Spinal cord (tissue), 10 donors: Measurements from ENCODE around the gene MEIS3. TPM values are rescaled to one million over a fixed set of nuclear protein-coding genes. Genes with fewer than 3 reads are reported as not detected.
"Not testable (repeated sequence)": the region's sequence is repeated elsewhere in the genome, so short reads cannot be mapped to it uniquely, and the experiment has no call there.

Experiments used
- DNase-seq, 6 donors: peaks; one replicate each; pipeline versions ENCODE4 v3.0.0 to v3.0.0-alpha.2; 2013 to 2015; ENCODE audit warnings: low spot score in 6 of 6, low read depth in 4 of 6
- H3K27ac ChIP-seq: one replicate; pipeline ENCODE4 v1.5.1; 2013; ENCODE audit warnings: low read depth, low read length, control low read depth
- H3K27me3 ChIP-seq: one replicate; pipeline ENCODE4 v1.6.1; 2013; ENCODE audit warnings: low read length; ENCODE audit not compliant: control insufficient read depth, insufficient read depth
- H3K36me3 ChIP-seq: one replicate; pipeline ENCODE4 v1.6.1; 2013; ENCODE audit warnings: low read length; ENCODE audit not compliant: control insufficient read depth, insufficient read depth
- H3K4me1 ChIP-seq: one replicate; pipeline ENCODE4 v1.6.1; 2013; ENCODE audit warnings: low read length; ENCODE audit not compliant: control insufficient read depth, insufficient read depth
- H3K4me3 ChIP-seq: one replicate; pipeline ENCODE4 v1.5.1; 2013; ENCODE audit warnings: low read depth, low read length, control low read depth
- H3K9me3 ChIP-seq: one replicate; pipeline ENCODE4 v1.6.1; 2013; ENCODE audit warnings: low read length; ENCODE audit not compliant: control insufficient read depth, insufficient read depth
- WGBS: methylation state at CpG from one replicate; pipeline ENCODE4 v1.1.5; 2013; ENCODE audit warnings: missing lambda C conversion rate; ENCODE audit not compliant: insufficient coverage; 5-methylcytosine and 5-hydroxymethylcytosine counted together
- polyA plus RNA-seq, 2 donors: library from polyadenylated mRNA; unstranded; fragments of 120-200 nt; gene quantifications; one replicate each; pipeline ENCODE4 v1.2.1, GENCODE V29; 2013; ENCODE audit not compliant: insufficient read length in 2 of 2
- total RNA-seq, 2 donors: library from RNA; depleted of rRNA in 1 of 2; stranded (reverse); fragments of 120-200 nt in 1 of 2; fragments of >200 nt in 1 of 2; gene quantifications; one replicate each; pipeline versions ENCODE4 v1.2.3 to v1.2.4, GENCODE V29; 2013 to 2014
- donor health status: healthy.

The MEIS3 gene
- total and polyA plus RNA-seq, 4 donors: 35.4 to 117 (median 81.5) TPM

- Histone ChIP-seq H3K27me3 (no peaks in the 10 kb centered on the region), H3K9me3 (no peaks in the 10 kb centered on the region), H3K27ac (no peak overlapping the region), H3K4me3 (no peak overlapping the region), H3K36me3 (peaks cover 98% of the 10 kb centered on the region), H3K4me1 (peaks cover 6% of the 10 kb centered on the region)
- DNase-seq: no peak
- 92% methylated on average over 32 of the region's 33 CpGs for WGBS
Measured at GRCh38 chr19:47373246-47374240, 45.8 kb downstream of the MEIS3 start.

DNA sequence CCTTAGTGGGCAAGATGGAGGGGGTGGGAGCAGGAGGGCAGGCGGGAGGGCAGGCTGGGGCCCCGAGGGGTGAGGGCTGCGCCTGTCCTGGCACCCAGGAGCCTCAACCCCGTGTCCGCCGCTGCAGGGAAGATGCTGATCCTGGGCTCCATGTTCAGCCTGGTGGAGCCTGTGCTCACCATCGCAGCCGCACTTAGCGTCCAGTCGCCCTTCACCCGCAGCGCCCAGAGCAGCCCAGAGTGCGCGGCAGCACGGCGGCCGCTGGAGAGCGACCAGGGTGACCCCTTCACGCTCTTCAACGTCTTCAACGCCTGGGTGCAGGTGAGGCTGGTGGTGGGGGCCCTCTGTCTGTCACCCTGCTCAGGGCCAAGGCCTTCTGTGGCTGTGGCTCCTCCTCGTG, 46.7 kb downstream of the MEIS3 start:
- Histone ChIP-seq H3K36me3 (peaks cover 89% of the 10 kb centered on the region), H3K4me1 (peaks cover 6% of the 10 kb centered on the region), H3K27me3 (no peaks in the 10 kb centered on the region), H3K4me3 (no peak overlapping the region), H3K9me3 (no peaks in the 10 kb centered on the region), H3K27ac (no peak overlapping the region)
- 99% methylated on average over 20 of the region's 22 CpGs for WGBS
- DNase-seq: no peak

DNA sequence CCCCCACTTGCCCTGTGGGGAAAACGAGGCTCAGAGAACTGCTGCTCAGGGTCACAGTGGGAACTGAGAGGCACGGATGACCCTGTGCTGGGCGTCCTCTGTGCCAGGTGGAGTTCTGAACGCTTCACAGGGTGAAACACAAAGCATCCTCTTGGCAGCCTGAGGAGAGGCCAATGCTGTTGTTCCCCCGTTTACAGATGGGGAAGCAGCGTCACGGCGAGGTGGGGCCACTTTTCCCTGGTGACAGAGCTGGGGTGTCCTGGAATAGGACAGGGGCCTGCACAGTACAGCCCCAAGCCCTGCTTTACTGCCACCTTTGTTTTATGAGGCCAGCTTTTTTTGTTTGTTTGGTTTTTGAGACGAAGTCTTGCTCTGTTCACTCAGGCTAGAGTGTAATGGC, 48.1 kb downstream of the MEIS3 start:
- no peaks in the 10 kb centered on the region for H3K4me1 ChIP-seq
- DNase-seq: no peak
- H3K27me3 ChIP-seq: no peaks in the 10 kb centered on the region
- peaks cover 84% of the 10 kb centered on the region for H3K36me3 ChIP-seq
- no peak overlapping the region for H3K4me3 ChIP-seq
- no peaks in the 10 kb centered on the region for H3K9me3 ChIP-seq
- no peak overlapping the region for H3K27ac ChIP-seq
- WGBS: 90% methylated on average over 9 of the region's 9 CpGs

DNA sequence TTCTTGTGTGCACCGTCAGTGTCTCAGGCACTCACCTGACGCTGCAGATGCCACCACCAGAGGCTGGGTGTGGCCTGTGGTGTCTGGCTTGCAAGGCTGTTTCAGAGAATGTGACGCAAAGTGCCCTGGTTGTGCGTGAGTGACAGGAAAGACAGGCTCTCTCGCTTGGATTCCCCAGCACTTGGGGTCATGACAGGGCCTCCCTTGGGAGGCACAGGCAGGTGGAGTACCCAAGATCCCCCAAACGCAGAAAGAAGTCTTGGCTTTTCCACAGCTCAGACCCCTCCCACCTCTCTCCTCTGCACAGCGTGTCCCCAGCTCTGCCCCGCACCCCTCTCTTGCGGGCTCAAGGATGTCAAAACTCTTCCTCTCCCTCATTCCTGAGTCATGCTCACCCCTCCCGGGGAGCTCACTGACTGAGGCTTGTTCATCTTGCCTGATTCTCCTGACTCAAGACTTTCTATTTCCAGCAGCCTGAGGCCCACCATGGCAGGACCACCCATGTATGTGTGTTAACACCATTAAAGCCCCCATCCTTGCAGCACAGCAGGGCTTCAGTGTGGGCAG, 49.2 kb downstream of the MEIS3 start:
- H3K9me3 ChIP-seq: no peaks in the 10 kb centered on the region
- no peak overlapping the region for H3K27ac ChIP-seq
- no peak overlapping the region for H3K4me3 ChIP-seq
- peak in 1 of 6 donors; percentile 16 for DNase-seq
- no peaks in the 10 kb centered on the region for H3K4me1 ChIP-seq
- no peaks in the 10 kb centered on the region for H3K27me3 ChIP-seq
- 80% methylated on average over 10 of the region's 10 CpGs for WGBS
- peaks cover 72% of the 10 kb centered on the region for H3K36me3 ChIP-seq

GRCh38 chr19:47365455-47365854, 53.9 kb downstream of the MEIS3 start:
- DNase-seq, H3K4me1 ChIP-seq: not testable (repeated sequence)

DNA sequence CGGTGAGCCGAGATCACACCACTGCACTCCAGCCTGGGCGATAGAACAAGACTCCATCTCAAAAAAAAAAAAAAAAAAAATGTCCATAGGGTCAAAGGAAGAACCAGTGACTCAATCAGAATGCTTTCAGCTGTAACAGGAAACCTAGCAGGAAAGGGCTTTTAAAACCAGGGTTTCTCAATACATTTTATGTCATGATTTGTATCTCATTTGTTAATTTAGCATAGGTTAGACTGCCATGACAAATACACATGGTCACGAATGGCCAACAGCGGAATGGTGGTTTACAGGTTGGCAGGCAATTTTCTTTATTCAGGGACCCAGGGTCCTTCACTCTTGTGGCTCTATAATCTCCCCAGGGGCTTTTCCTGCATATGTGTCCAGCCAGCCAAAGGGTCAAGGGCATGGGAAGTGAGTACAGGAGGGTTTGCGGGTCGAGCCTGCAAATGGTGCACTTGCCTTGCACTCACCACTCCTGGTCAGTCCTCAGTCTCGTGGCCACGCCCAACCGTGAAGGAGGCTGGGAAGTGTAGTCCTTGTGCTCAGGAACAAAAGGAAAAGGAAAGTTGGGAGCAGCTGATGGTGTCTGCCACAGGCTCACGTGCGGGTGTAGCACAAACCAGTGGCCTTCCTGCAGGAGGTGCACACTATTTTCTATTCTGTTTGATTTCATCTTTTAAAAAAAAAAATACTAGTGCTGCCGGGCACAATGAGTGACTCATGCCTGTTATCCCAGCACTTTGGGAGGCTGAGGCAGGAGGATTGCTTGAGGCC, 55.4 kb downstream of the MEIS3 start:
- Histone ChIP-seq H3K9me3 (no peaks in the 10 kb centered on the region), H3K36me3 (peaks cover 72% of the 10 kb centered on the region), H3K4me1 (no peaks in the 10 kb centered on the region), H3K27me3 (no peaks in the 10 kb centered on the region), H3K4me3 (no peak overlapping the region), H3K27ac (no peak overlapping the region)
- WGBS: 87% methylated on average over 7 of the region's 13 CpGs
- DNase-seq: no peak

More at GRCh38 chr19:47365455-47365854, 53.9 kb downstream of the MEIS3 start:
- not testable (repeated sequence) for H3K27me3 ChIP-seq, H3K4me3 ChIP-seq, H3K27ac ChIP-seq, H3K9me3 ChIP-seq
- H3K36me3 ChIP-seq: peaks cover 71% of the 10 kb centered on the region
- 93% methylated on average over 2 of the region's 10 CpGs for WGBS

DNA sequence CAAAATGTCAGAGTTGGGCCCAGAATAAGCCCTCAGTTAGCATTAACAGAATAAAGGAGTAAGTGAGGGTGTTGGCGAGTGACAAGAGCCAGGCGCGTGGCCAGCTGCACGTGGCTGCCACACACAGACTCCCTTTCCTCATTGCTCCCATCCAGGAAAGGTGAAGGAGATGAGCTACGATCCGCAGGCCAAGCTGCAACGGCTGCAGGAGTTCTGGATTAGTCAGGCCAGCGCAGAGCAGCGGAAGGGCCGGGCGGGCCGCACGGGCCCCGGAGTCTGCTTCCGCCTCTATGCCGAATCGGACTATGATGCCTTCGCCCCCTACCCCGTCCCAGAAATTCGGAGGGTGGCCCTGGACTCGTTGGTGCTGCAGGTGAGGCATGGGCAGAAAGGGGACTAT, 57.0 kb downstream of the MEIS3 start:
- over 99% methylated on average over 13 of the region's 21 CpGs for WGBS

GRCh38 chr19:47358936-47359335, 60.4 kb downstream of the MEIS3 start:
- Histone ChIP-seq H3K4me3 (no peak overlapping the region), H3K27me3 (no peaks in the 10 kb centered on the region), H3K4me1 (no peaks in the 10 kb centered on the region), H3K27ac (no peak overlapping the region), H3K36me3 (peaks cover 99% of the 10 kb centered on the region), H3K9me3 (no peaks in the 10 kb centered on the region)
- WGBS: 98% methylated on average over 6 of the region's 6 CpGs
- no peak for DNase-seq

More for the DNA sequence above, 57.0 kb downstream of the MEIS3 start:
- Histone ChIP-seq H3K27ac (no peak overlapping the region), H3K27me3 (no peaks in the 10 kb centered on the region), H3K4me1 (no peaks in the 10 kb centered on the region), H3K4me3 (no peak overlapping the region), H3K36me3 (peaks cover 81% of the 10 kb centered on the region), H3K9me3 (no peaks in the 10 kb centered on the region)
- DNase-seq: no peak

DNA sequence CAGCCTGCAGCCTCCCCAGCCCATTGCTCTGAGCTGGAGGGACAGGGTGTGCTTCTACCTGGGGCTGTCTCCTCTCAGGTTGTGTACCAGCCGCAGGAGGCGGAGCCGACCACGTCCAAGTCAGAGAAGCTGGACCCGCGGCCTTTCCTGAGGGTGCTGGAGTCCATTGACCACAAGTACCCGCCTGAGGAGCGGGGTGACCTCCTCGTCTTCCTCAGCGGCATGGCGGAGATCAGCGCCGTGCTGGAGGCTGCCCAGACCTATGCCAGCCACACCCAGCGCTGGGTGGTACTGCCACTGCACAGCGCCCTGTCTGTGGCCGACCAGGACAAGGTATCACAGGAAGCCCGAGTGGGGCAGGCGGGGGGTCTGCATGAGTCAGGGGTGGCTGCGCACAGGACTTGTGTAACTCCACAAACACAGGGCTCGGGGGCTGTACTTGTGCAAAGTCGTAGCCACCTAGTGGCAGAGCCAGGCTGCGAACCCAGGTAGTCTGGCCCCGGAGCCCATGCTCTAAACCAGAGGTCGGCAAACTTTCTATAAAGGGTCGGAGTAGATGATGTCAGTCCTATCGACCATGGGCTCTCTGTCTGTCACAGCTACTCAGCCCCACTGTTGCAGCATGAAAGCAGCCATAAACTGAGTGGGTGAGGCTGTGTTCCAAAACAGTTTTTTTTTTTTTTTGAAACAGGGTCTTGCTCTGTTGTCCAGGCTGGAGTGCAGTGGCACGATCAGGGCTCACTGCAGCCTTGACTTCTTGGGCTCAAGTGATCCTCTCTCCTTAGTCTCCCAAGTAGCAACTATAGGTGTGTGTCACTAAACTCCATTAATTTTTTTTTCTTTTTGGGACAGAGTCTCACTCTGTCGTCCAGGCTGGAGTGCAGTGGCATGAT, 61.3 kb downstream of the MEIS3 start:
- H3K27ac ChIP-seq: no peak overlapping the region
- no peak overlapping the region for H3K4me3 ChIP-seq
- no peaks in the 10 kb centered on the region for H3K9me3 ChIP-seq
- DNase-seq: no peak
- H3K36me3 ChIP-seq: peaks cover 98% of the 10 kb centered on the region
- H3K27me3 ChIP-seq: no peaks in the 10 kb centered on the region
- WGBS: 95% methylated on average over 28 of the region's 28 CpGs
- no peaks in the 10 kb centered on the region for H3K4me1 ChIP-seq
